HG03575 (cell line): ENCODE data around the gene CEP192.
"Not testable (repeated sequence)": the region's sequence is repeated elsewhere in the genome, so short reads cannot be mapped to it uniquely, and the experiment has no call there.

ENCODE experiments used
- ATAC-seq: cut with Tn5 transposase; IDR thresholded peaks from one replicate; pipeline ENCODE4 v1.9.1; 2021; ENCODE audit not compliant: unreplicated experiment, insufficient number of reproducible peaks, low FRiP score; ENCODE audit errors: extremely low read depth

The CEP192 gene

GRCh38 chr18:13086906-13087305, 95.7 kb downstream of the CEP192 start:
- no peak for ATAC-seq

GRCh38 chr18:13095466-13095865, 104.3 kb downstream of the CEP192 start:
- no peak for ATAC-seq

- ATAC-seq, result no peak
These were observed 105.1 kb downstream of the CEP192 start for GRCh38 chr18:13096232-13096631.

GRCh38 chr18:13096719-13097118, 105.6 kb downstream of the CEP192 start:
- no peak for ATAC-seq

- ATAC-seq, result not testable (repeated sequence)
These were observed 106.9 kb downstream of the CEP192 start for GRCh38 chr18:13098104-13098503.

- no peak for ATAC-seq
These were observed 108.0 kb downstream of the CEP192 start for GRCh38 chr18:13099113-13099512.

GRCh38 chr18:13100942-13101658, 109.9 kb downstream of the CEP192 start:
- no peak for ATAC-seq

- no peak for ATAC-seq
These were observed 110.6 kb downstream of the CEP192 start for GRCh38 chr18:13101659-13102197.

GRCh38 chr18:13103366-13103765, 112.2 kb downstream of the CEP192 start:
- ATAC-seq, result no peak

GRCh38 chr18:13105059-13105458, 113.9 kb downstream of the CEP192 start:
- ATAC-seq, result no peak

- no peak for ATAC-seq
These were observed 115.9 kb downstream of the CEP192 start for GRCh38 chr18:13107074-13107473.

- ATAC-seq, result no peak
These were observed 117.2 kb downstream of the CEP192 start for GRCh38 chr18:13108330-13108729.

- ATAC-seq, result no peak
These were observed 119.4 kb downstream of the CEP192 start for GRCh38 chr18:13110559-13110958.

GRCh38 chr18:13112982-13113381, 121.8 kb downstream of the CEP192 start:
- ATAC-seq, result no peak

- no peak for ATAC-seq
These were observed 129.1 kb downstream of the CEP192 start for GRCh38 chr18:13120255-13120654.

GRCh38 chr18:13120983-13121441, 129.8 kb downstream of the CEP192 start:
- ATAC-seq, result no peak

GRCh38 chr18:13124411-13124810, 133.2 kb downstream of the CEP192 start:
- ATAC-seq, result no peak

GRCh38 chr18:13125191-13125590, 134.0 kb downstream of the CEP192 start:
- ATAC-seq, result no peak

- no peak for ATAC-seq
These were observed 135.9 kb downstream of the CEP192 start for GRCh38 chr18:13126966-13127598.

GRCh38 chr18:13131283-13131682, 140.1 kb downstream of the CEP192 start:
- no peak for ATAC-seq
